PC-9 (cell line): ENCODE data around the gene ZNHIT2.

Experiments
- EZH2 ChIP-seq: fragments of 200-600 bp; sonication (generic); IDR thresholded peaks from 2 replicates; pipeline ENCODE4 v1.8.0; 2017; ENCODE audit warnings: antibody characterized with exemption, low read depth
- TF ChIP-seq, protein P1 (sequence below): fragments of 200-600 bp; sonication (generic); conservative IDR thresholded peaks from 2 replicates; pipeline ENCODE4 v1.6.1; 2017; ENCODE audit warnings: mixed run types, antibody characterized with exemption, mild to moderate bottlenecking, moderate library complexity

- no peak for TF ChIP-seq EZH2
- TF ChIP-seq, protein P1, sequence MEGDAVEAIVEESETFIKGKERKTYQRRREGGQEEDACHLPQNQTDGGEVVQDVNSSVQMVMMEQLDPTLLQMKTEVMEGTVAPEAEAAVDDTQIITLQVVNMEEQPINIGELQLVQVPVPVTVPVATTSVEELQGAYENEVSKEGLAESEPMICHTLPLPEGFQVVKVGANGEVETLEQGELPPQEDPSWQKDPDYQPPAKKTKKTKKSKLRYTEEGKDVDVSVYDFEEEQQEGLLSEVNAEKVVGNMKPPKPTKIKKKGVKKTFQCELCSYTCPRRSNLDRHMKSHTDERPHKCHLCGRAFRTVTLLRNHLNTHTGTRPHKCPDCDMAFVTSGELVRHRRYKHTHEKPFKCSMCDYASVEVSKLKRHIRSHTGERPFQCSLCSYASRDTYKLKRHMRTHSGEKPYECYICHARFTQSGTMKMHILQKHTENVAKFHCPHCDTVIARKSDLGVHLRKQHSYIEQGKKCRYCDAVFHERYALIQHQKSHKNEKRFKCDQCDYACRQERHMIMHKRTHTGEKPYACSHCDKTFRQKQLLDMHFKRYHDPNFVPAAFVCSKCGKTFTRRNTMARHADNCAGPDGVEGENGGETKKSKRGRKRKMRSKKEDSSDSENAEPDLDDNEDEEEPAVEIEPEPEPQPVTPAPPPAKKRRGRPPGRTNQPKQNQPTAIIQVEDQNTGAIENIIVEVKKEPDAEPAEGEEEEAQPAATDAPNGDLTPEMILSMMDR = no peak
Measured at GRCh38 chr11:65107751-65108468, 9.6 kb downstream of the ZNHIT2 start.
